GM18858 (cell line): ENCODE measurements around the gene IRF7.

Experiments
- ATAC-seq: cut with Tn5 transposase; IDR thresholded peaks from one replicate; pipeline ENCODE4 v1.9.1; 2021; ENCODE audit not compliant: unreplicated experiment

The IRF7 gene

GRCh38 chr11:608791-609251 lies 6.9 kb downstream of the IRF7 start:
- ATAC-seq, result no peak

GRCh38 chr11:607971-608659 lies 7.6 kb downstream of the IRF7 start:
- ATAC-seq, result no peak

- ATAC-seq, result no peak
Measured at GRCh38 chr11:607020-607780, 8.6 kb downstream of the IRF7 start.

- ATAC-seq, result no peak
Measured at GRCh38 chr11:606245-606644, 9.5 kb downstream of the IRF7 start.

- ATAC-seq, result no peak
Measured at GRCh38 chr11:605286-606129, 10.2 kb downstream of the IRF7 start.

- ATAC-seq, result no peak
Measured at GRCh38 chr11:603154-603553, 12.6 kb downstream of the IRF7 start.

GRCh38 chr11:601573-602245 lies 14.0 kb downstream of the IRF7 start:
- ATAC-seq, result no peak

- ATAC-seq, result no peak
Measured at GRCh38 chr11:598005-598680, 17.6 kb downstream of the IRF7 start.

GRCh38 chr11:597166-597725 lies 18.5 kb downstream of the IRF7 start:
- no peak for ATAC-seq

GRCh38 chr11:596374-596773 lies 19.4 kb downstream of the IRF7 start:
- ATAC-seq, result no peak

- ATAC-seq, result no peak
Measured at GRCh38 chr11:595400-595799, 20.4 kb downstream of the IRF7 start.

- ATAC-seq, result no peak
Measured at GRCh38 chr11:593347-593746, 22.4 kb downstream of the IRF7 start.

GRCh38 chr11:592918-593317 lies 22.8 kb downstream of the IRF7 start:
- no peak for ATAC-seq

GRCh38 chr11:592501-592900 lies 23.2 kb downstream of the IRF7 start:
- no peak for ATAC-seq

- ATAC-seq, result no peak
Measured at GRCh38 chr11:590997-591396, 24.8 kb downstream of the IRF7 start.

GRCh38 chr11:589798-590197 lies 26.0 kb downstream of the IRF7 start:
- no peak for ATAC-seq

- no peak for ATAC-seq
Measured at GRCh38 chr11:587978-588380, 27.8 kb downstream of the IRF7 start.

GRCh38 chr11:587546-587945 lies 28.2 kb downstream of the IRF7 start:
- no peak for ATAC-seq

- ATAC-seq, result no peak
Measured at GRCh38 chr11:586376-587316, 29.1 kb downstream of the IRF7 start.
